ENCODE measurements around the gene GDF15.
"Not testable (repeated sequence)": the region's sequence is repeated elsewhere in the genome, so short reads cannot be mapped to it uniquely, and the experiment has no call there.

GDF15 gene, protein sequence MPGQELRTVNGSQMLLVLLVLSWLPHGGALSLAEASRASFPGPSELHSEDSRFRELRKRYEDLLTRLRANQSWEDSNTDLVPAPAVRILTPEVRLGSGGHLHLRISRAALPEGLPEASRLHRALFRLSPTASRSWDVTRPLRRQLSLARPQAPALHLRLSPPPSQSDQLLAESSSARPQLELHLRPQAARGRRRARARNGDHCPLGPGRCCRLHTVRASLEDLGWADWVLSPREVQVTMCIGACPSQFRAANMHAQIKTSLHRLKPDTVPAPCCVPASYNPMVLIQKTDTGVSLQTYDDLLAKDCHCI

DNA sequence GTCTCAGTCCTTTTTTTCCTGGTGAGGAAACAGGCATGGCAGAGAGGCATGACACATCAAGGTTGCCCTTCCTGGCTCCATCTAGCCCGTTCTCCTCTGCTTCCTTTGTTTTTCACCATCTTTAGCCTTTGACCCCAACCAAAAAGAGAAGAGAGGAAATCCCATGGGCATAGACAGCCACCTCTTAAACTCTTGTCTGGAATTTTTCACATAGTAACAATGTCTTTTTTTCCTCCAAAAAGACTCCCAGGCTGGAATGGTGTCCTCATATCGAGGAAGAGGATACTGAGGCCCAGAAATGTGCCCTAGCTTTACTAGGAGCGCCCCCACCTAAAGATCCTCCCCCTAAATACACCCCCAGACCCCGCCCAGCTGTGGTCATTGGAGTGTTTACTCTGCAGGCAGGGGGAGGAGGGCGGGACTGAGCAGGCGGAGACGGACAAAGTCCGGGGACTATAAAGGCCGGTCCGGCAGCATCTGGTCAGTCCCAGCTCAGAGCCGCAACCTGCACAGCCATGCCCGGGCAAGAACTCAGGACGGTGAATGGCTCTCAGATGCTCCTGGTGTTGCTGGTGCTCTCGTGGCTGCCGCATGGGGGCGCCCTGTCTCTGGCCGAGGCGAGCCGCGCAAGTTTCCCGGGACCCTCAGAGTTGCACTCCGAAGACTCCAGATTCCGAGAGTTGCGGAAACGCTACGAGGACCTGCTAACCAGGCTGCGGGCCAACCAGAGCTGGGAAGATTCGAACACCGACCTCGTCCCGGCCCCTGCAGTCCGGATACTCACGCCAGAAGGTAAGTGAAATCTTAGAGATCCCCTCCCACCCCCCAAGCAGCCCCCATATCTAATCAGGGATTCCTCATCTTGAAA, at the start of gene GDF15:
Gene GDF15 (plus strand): TSS at position 484 of the 868 bp plus-strand sequence. CDS start 32 bp downstream, at position 516.
- DNase-seq, result peak; percentile 35

DNA sequence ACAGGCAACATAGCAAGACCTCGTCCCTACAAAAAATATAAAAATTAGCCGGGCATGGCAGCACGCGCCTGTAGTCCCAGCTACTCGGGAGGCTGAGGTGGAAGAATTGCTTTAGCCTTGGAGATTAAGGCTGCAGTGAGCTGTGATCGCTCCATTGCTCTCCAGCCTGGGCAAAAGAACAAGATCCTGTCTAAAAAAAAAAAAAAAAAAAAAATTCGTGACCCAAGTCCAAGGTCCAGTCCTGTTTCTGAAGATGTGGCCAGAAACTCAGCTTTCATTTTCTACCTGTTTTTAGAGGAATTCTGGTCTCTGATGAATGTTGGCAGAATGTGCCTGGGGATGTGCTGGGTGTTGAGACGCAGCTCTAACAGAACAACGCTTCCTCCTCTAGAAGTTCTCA, 47.4 kb upstream of the GDF15 start:
- no peak for DNase-seq

- DNase-seq, result no peak
Observed at GRCh38 chr19:18339723-18340122, 46.2 kb upstream of the GDF15 start.

- peak; percentile 77 for DNase-seq
Observed at GRCh38 chr19:18340190-18340989, 45.6 kb upstream of the GDF15 start, which contains the start of gene PGPEP1. Gene PGPEP1 (plus strand): TSS chr19:18340598. CDS start chr19:18340682, 84 bp downstream.

DNA sequence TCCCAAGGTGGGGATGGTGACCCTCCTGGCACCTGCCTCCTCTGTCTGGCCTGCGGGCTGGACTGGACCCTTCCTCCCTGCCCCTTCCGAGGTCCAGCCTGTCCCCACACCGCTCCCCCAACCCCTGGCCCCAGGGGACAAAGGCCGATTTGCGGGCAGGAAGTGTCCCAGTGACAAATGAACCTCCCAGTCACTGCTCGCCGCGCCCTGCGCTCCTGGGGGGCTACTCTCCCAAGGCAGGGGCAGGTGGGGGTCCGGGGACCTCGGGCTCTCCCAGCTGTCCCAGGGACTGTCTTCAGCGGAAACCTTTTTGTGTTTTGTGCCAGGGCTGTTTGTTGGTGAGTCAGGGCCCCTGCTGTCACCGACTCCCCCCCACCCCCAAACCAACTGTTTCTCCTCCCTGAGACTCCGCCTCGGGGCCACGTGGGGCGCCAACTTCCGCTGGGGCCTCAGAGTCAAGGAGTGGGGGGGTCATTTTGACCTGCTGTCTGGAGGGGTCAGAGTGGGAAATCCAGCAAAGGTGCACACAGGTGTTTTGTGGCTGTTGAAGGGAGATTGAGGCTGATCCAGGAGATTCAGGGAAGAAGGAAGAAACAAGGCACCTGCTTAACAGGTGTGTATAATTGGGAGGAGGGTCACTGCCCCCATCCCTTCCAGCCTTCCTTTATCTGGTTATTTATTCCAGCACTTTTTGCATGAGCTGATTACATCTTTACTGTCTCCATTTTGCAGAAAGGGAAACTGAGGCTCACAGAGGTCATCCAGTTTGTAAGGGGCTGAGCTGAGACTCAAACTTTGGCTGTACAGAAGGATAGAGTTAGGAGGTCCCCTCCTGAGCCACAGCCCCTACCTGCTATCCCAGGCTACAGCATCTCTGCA, 44.7 kb upstream of the GDF15 start:
- DNase-seq, result peak; percentile 74

GRCh38 chr19:18342090-18342632, 43.8 kb upstream of the GDF15 start:
- no peak for DNase-seq

DNA sequence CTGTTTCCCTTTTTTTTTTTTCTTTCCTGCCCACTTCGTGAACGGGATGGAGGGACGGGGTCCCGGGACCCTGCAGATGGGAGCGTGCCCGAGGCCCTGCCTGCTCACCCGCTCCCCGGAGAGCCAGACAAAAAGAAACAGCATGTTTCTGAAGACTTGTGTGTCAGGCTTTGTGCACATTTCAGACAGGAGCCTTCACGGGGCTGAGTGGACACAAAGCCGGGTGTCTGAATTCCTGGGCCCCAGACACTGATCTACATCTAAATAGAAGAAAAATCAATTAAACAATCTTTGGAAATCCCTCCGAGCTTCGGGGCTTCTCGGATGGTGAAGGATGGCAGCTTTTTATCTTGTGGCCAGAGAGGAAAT, 41.4 kb upstream of the GDF15 start:
- no peak for DNase-seq

DNA sequence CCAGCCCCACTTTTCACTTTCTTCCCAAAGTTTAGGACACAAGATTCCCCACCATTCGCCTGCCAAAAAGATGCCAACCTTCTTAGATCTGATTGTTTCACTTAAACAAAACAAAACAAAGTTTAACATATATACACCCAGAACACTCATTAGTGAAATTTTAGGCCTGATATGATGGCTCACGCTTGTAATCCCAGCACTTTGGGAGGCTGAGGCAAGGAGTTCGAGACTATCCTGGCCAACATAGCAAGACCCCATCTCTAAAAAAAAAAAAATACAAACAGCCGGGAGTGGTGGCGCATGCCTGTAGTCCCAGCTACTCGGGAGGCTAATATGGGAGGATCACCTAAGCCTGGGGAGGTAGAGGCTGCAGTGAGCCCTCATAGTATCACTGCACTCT, 40.7 kb upstream of the GDF15 start:
- DNase-seq, result no peak

DNA sequence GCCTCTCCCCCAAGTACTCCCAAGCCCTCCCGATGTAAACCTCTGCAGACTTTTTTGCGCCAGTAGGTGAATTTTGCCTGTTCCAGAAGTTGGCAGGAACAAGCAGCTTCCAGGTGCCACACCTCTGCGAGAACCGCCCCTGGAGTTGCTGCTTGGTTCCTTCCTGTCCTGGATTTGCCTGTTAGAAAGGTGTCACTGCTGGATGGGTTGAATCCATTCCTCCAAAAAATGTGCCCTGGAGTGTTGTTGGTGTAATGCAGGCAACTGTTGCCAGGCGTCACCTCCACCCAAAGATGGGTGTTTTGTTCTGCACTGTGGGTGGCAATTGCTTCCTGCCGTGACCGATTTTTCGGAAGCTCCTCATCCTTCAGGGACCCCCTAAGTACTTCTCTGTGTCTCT, 39.9 kb upstream of the GDF15 start:
- DNase-seq, result no peak

DNA sequence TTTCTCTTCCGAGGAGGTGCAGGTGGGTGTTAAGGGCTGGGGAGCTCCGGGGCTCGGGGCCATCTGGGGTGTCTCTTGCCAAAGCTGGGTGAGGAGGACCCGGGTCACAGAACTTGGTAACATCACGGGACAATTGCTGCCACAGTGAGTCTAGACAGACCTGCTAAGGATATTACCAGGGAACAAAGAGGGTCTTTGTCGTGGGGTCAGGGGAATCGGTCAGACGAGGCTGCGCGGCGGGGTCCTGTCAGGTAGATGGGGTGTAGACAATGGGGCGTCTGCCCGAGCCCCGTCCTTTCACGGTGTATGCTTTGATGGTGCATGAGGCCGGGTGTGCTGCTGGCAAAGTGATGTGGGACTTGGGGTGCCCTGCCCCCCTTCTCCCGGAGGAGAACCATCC, 37.8 kb upstream of the GDF15 start:
- no peak for DNase-seq

DNA sequence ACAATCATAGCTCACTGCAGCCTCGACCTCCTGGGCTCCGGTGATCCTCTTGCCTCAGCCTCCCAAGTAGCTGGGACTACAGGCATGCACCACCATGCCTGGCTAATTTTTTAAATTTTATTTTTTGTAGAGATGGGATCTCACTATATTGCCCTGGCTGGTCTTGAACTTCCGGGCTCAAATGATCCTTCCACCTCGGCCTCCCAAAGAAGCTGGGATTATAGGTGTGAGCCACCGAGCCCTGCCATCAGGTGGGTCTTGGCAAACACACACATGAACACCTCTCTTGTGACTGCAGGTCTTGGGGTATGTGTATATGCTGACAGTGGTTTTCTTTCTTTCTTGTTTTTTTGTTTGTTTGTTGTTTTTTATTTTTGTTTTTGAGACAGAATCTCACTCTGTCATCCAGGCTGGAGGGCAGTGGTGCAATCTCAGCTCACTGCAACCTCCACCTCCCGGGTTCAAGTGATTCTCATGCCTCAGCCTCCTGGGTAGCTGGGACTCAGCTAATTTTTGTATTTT, 37.1 kb upstream of the GDF15 start:
- DNase-seq, result not testable (repeated sequence)

GRCh38 chr19:18349524-18350128, 36.3 kb upstream of the GDF15 start:
- peak; percentile 48 for DNase-seq

DNA sequence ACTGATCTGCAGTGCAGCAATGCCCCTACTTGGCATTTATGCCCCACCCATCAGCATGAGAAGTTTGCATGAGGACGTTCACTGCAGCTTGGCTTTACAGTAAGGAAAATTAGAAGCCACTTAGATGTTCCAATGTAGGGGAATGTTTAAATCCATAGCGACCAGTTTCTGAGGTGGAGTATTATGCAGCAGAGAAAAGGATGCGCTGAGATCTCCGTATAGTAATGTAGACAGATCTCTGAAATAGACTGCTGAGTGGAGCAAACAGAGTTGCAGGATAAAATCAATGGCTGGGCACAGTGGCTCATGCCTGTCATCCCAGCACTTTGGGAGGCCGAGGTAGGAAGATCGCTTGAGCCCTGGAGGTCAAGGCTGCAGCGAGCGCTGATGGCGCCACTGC, 35.5 kb upstream of the GDF15 start:
- no peak for DNase-seq

DNA sequence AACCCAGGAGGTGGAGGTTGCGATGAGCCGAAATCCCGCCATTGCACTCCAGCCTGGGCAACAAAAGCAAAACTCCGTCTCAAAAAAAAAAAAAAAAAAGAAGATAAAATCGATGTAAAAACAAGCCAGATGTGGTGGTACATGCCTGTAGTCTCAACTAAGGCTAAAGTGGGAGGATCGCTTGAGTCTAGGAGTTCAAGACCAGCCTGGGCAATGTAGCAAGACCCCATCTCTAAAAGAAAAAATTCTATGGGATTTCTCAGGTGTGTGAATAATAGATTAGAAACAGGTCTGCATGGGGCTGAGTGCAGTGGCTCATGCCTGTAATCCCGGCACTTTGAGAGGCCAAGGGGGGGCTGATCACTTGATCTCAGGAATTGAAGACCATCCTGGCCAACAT, 34.4 kb upstream of the GDF15 start:
- no peak for DNase-seq

DNA sequence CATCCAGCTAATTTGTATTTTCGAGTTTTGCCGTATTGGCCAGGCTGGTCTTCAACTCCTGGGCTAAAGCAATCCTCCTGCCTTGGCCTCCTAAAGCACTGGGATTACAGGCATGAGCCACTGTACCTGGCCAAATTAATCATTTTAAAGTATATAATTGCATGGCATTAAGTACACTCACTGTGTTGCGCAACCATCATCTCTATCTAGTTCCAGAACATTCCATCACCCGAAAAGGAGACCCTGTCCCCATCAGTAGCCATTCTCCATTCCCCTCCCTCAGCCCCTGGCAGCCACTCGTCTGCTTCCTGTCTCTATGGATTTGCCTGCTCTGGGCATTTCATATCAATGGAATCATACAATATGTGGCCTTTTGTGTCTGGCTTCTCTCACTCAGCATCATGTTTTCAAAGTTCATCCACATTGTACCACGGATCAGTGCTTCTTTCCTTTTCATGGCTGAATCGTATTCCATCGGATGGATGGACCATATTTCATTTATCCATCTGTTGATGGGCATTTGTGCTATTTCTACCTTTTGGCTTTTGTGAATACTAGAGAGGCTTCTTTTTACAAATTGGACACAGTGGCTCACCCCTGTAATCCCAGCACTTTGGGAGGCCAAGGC, 32.5 kb upstream of the GDF15 start:
- no peak for DNase-seq

DNA sequence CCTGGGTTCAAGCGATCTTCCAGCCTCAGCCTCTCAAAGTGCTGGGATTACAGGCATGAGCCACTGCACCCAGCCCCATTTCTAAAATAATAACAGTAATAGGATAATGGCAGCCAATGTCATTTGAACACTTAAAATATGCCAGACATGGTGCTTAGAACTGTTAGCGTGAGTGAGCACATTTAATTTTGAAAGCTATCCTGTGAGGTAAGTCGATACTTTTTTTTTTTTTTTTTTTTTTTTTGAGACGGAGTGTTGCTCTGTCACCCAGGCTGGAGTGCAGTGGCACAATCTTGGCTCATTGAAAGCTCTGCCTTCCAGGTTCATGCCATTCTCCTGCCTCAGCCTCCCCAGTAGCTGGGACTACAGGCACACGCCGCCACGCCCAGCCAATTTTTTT, 31.2 kb upstream of the GDF15 start:
- not testable (repeated sequence) for DNase-seq

GRCh38 chr19:18357041-18357440, 28.9 kb upstream of the GDF15 start:
- no peak for DNase-seq

DNA sequence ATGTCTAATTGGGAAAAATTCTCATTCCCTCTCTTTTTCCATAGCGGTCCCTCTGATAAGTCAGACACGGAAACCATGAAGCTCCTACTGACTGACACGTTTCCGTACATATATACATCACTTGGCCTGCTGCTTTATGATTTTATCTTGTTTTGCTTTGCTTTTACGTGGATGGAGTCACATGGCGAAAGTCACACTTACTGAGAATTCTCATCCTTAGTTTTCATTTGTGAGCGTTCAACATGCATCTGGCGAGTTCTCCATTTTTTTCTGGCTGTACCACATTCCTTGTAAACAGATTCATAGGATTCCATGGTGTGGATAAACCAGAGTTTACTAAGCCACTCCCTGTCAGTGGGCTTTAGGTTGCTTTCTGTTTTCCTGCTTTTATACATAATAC, 24.3 kb upstream of the GDF15 start:
- DNase-seq, result no peak

GRCh38 chr19:18362934-18363542, 22.9 kb upstream of the GDF15 start:
- DNase-seq, result no peak

DNA sequence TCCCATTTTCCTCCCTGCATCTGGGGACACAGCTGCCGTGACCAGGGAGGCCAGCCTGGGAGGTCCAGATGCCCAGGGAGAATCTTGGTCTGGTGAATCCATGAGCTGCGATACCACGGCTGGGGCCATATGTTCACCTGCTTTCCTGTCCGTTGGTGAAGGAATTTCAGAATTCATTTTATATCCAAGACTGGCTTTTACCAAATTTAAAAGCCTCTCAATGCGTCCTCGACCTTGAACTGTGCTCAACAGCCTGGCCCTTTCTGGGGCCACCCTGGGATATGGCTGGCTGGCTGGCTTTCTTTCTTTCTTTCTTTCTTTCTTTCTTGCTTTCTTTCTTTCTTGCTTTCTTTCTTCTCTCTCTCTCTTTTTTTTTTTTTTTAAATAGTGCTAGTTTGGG, 22.2 kb upstream of the GDF15 start:
- no peak for DNase-seq

Measured in activated CD4-positive, alpha-beta T cell treated with anti-CD3 and anti-CD28 coated beads, Interleukin-2, Interleukin-6, amounts not matched to agents 100 ng/mL and 50 ng/mL, durations not matched to agents 16 hours and 8 hours (primary cell).